Activated effector memory CD4-positive, alpha-beta T cell treated with anti-CD3 and anti-CD28 coated beads, Interleukin-2, amount 50 U/mL, for 16 hours (primary cell): ENCODE measurements around the gene PPP4R1.
"Not testable (repeated sequence)": the region's sequence is repeated elsewhere in the genome, so short reads cannot be mapped to it uniquely, and the experiment has no call there.

Experiments used
- DNase-seq: peaks from one replicate; pipeline ENCODE4 v3.0.0-alpha.2; 2020

Gene PPP4R1

GRCh38 chr18:9614401-9615279, at the start of gene PPP4R1:
PPP4R1 (minus strand) TSS chr18:9614559; CDS start chr18:9614484, 75 bp downstream.
- peak; percentile 89 for DNase-seq

GRCh38 chr18:9663377-9663776, 49.0 kb upstream of the PPP4R1 start:
- no peak for DNase-seq

- no peak for DNase-seq
These were observed 47.2 kb upstream of the PPP4R1 start for GRCh38 chr18:9661564-9661963.

- no peak for DNase-seq
These were observed 45.4 kb upstream of the PPP4R1 start for GRCh38 chr18:9659499-9660375.

- DNase-seq, result no peak
These were observed 43.8 kb upstream of the PPP4R1 start for GRCh38 chr18:9658087-9658641.

GRCh38 chr18:9655232-9655767, 40.9 kb upstream of the PPP4R1 start:
- DNase-seq, result no peak

GRCh38 chr18:9653390-9653789, 39.0 kb upstream of the PPP4R1 start:
- no peak for DNase-seq

GRCh38 chr18:9649164-9649540, 34.8 kb upstream of the PPP4R1 start:
- DNase-seq, result no peak

- DNase-seq, result no peak
These were observed 34.2 kb upstream of the PPP4R1 start for GRCh38 chr18:9648431-9649163.

- DNase-seq, result no peak
These were observed 33.4 kb upstream of the PPP4R1 start for GRCh38 chr18:9647496-9648323.

- DNase-seq, result no peak
These were observed 29.2 kb upstream of the PPP4R1 start for GRCh38 chr18:9643549-9643948.

- no peak for DNase-seq
These were observed 28.6 kb upstream of the PPP4R1 start for GRCh38 chr18:9642799-9643462.

GRCh38 chr18:9641081-9641480, 26.7 kb upstream of the PPP4R1 start:
- DNase-seq, result not testable (repeated sequence)

- DNase-seq, result no peak
These were observed 24.5 kb upstream of the PPP4R1 start for GRCh38 chr18:9638886-9639285.

GRCh38 chr18:9637036-9637767, 22.8 kb upstream of the PPP4R1 start:
- no peak for DNase-seq

GRCh38 chr18:9634856-9635255, 20.5 kb upstream of the PPP4R1 start:
- no peak for DNase-seq

- no peak for DNase-seq
These were observed 17.6 kb upstream of the PPP4R1 start for GRCh38 chr18:9631814-9632496.

- DNase-seq, result no peak
These were observed 16.1 kb upstream of the PPP4R1 start for GRCh38 chr18:9630444-9630843.

GRCh38 chr18:9629709-9630108, 15.3 kb upstream of the PPP4R1 start:
- no peak for DNase-seq

GRCh38 chr18:9628984-9629383, 14.6 kb upstream of the PPP4R1 start:
- DNase-seq, result no peak
